Measurements from ENCODE around the gene METTL2A.
"Not testable (repeated sequence)": the region's sequence is repeated elsewhere in the genome, so short reads cannot be mapped to it uniquely, and the experiment has no call there.

The METTL2A gene

GRCh38 chr17:62423647-62424461 is at the start of gene METTL2A:
Gene METTL2A (plus strand): TSS chr17:62423897. CDS start chr17:62423903, 6 bp downstream.
- peak; percentile 88 to 90 for DNase-seq

- DNase-seq = no peak
Measured at GRCh38 chr17:62380253-62380652, 43.4 kb upstream of the METTL2A start, which contains the start of gene EFCAB3. Gene EFCAB3 (plus strand): TSS chr17:62380553. CDS start chr17:62382980, 2,427 bp downstream.

DNA sequence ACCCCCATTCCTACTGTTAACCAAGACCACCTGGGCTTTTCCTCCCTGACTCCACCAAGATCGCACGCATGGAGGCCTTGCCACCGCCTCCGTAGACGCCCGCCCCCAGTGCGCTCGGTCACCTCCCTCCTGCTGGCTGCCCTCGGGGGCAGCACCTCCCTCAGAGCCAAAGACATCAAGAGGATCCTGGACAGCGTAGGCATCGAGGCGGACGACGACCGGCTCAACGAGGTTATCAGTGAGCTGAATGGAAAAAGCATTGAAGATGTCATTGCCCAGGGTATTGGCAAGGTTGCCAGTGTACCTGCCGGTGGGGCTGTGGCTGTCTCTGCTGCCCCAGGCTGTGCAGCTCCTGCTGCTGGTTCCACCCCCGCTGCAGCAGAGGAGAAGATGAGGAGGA is 42.1 kb upstream of the METTL2A start:
- no peak for DNase-seq

DNA sequence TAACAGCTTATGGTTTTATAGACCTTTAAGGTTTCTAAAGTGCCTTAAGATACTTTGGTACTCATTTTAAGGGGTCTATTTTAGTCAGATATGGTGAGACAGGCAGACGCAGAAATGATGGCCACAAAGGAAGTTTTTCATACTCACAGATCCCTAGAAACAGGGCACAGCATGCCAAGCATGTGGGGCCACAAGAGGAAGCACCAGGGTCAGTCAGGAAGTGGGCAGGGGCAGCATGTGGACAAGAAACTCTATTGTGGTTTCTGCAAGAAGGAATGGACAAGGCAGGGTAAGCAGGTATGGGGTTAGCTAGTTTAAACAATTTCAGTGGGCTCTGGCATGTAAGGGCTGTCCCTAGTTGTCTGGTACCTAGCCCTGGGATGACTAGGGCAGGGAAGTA is 34.8 kb upstream of the METTL2A start:
- no peak for DNase-seq

DNA sequence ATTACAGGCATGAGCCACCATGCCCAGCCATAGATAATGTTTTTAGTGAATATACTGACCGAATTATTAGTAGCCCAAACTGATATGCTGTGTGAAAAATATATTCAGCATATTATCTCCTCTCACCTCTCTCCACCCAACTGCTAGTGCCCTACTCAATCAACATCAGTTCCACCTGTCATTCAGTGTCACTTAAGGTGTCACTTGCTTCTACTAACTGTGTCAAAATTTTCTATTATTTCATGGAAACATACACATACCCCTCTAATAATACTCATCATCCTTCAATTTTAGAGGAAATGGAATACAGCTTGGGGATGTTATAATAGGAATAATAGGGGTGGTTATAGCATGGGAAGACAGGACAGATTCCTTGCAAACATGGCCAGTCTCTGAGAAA is 30.8 kb upstream of the METTL2A start:
- DNase-seq = no peak

DNA sequence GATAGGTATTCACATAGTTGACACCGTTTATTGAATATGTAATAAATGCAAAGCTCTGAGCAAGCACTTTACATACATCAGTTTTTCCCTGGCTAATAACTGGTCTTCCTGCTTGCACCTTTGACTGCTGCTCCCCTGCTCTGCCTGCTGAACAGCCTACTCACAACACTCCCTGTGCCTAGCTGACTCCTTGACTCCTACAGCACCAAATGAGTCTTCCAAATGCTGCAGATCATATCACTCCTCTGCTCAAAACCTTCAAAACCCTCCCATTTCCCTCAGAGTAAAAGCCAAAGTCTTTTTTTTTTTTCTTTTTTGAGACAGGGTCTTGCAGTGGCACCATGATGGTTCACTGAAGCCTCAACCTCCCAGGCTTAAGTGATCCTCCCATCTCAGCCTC is 24.8 kb upstream of the METTL2A start:
- DNase-seq = no peak

DNA sequence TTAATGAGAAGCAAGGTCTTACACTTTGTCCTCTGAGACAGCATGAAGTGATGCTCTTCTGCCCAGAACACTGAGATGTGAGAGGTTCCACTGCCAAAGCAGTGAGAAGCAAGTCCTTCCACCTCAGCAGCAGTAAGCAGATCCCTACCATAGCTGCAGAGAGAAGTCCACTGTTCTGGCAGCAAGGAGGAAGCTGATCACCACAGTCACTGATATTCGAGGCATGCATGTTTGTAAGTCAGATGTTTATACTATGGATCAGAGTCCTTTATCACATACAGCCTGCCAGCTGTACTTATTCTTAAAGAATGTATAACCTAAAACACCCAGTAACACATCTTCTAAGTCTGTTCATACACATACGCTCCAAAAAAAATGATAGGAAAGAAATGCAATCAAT is 18.2 kb upstream of the METTL2A start:
- no peak for DNase-seq

- DNase-seq = not testable (repeated sequence)
Measured at GRCh38 chr17:62413090-62413489, 10.6 kb upstream of the METTL2A start.

DNA sequence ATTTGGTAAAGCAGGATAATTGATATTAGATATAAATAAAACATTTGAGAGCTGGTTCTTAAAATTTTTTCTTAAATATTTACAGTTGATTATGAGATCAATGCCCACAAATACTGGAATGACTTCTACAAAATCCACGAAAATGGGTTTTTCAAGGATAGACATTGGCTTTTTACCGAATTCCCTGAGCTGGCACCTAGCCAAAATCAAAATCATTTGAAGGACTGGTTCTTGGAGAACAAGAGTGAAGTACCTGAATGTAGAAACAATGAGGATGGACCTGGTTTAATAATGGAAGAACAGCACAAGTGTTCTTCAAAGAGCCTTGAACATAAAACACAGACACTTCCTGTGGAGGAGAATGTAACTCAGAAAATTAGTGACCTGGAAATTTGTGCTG is 2.5 kb downstream of the METTL2A start:
- not testable (repeated sequence) for DNase-seq

GRCh38 chr17:62435251-62435650 is 11.6 kb downstream of the METTL2A start:
- DNase-seq = not testable (repeated sequence)

DNA sequence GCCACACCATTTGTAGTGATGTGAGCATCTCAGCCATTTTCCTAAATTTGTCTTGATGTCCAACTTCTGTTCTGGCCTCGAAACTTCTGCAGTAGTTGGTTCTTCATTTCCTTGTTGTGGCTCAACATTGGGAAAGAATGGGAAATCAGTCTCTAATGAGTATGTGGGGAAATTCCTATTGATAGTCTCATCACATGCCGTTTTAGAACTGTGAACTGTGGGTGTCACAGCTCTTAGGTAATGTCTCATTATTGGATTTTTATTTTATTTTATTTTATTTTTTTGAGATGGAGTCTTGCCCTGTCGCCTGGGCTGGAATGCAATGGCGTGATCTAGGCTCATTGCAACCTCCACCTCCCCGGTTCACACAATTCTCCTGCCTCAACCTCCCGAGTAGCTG is 17.5 kb downstream of the METTL2A start:
- DNase-seq = not testable (repeated sequence)

DNA sequence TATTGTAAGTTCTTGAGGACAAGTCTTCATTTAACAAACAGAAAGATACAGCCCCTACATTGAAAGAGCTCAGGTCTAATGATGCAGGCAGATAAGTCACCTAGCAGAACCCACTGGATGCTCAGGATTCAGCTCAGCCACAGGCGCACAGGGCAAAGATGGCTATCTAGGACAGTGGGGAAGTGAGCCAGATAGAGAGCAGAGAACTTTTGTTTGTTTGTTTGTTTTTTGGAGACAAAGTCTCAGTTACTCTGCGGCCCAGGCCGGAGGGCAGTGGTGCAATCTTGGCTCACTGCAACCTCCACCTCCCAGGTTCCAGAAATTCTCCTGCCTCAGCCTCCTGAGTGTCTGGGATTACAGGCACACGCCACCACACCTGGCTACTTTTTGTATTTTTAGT is 20.4 kb downstream of the METTL2A start:
- no peak for DNase-seq

DNA sequence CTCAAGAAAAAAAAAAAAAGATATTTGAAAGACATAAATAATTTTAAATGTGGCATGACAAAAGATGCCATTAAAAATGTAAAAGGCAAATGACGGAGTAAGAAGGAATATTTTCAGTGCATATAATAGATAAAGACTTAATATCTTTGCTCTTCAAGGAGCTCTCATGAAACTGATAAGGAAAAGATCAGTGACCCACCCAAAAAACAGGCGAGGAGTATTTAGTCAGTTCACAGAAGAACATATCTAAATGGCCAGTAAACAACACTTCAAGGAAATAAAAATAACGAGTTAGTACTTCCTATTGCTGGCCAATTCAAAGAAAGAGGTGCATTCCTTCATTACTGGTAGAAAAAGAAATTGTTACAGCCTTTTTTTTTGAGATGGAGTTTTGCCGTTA is 22.1 kb downstream of the METTL2A start:
- not testable (repeated sequence) for DNase-seq

GRCh38 chr17:62452195-62452594 is 28.5 kb downstream of the METTL2A start:
- not testable (repeated sequence) for DNase-seq

GRCh38 chr17:62453041-62453440 is 29.3 kb downstream of the METTL2A start:
- DNase-seq = not testable (repeated sequence)

- DNase-seq = not testable (repeated sequence)
Measured at GRCh38 chr17:62453656-62454055, 30.0 kb downstream of the METTL2A start.

DNA sequence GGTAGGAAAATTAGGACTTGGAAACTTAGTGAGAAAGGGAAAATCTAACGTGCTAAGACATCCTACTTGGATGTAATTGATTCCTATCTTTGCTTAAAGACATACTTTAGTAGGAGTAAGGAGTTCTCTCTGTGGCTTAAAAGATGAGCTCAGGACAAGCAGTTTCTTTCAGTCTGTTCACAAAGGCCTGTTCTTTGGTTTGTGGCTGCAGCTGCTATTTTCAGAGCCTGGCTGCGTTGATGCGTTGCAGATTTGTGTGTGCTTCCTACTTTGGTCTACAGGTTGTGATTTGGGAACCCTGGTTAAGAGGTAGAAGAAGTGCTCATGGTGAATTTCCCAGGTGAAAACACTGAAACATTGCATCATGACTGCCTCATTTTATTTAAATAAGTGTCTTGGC is 30.4 kb downstream of the METTL2A start:
- not testable (repeated sequence) for DNase-seq

GRCh38 chr17:62456016-62456415 is 32.3 kb downstream of the METTL2A start:
- no peak for DNase-seq

GRCh38 chr17:62458483-62458882 is 34.8 kb downstream of the METTL2A start:
- DNase-seq = not testable (repeated sequence)

- not testable (repeated sequence) for DNase-seq
Measured at GRCh38 chr17:62464422-62464821, 40.7 kb downstream of the METTL2A start.

DNA sequence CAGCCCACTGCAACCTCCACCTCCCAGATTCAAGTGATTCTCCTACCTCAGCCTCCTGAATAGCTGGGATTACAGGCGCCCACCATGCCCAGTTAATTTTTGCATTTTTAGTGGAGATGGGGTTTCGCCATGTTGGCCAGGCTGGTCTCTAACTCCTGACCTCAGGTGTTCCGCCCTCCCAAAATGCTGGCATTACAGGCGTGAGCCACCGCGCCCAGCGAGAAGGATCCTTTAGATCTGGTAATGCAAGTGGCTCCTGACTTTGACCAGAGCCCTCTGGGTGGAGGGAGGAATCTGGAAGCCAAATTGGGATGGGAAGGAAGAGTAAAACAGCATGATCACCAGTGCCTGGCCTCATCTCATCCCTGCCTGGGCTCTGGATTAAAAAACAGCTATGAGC is 41.6 kb downstream of the METTL2A start:
- DNase-seq = not testable (repeated sequence)

- DNase-seq = peak; percentile 71 to 72
Measured at GRCh38 chr17:62470666-62471379, 47.1 kb downstream of the METTL2A start.

DNA sequence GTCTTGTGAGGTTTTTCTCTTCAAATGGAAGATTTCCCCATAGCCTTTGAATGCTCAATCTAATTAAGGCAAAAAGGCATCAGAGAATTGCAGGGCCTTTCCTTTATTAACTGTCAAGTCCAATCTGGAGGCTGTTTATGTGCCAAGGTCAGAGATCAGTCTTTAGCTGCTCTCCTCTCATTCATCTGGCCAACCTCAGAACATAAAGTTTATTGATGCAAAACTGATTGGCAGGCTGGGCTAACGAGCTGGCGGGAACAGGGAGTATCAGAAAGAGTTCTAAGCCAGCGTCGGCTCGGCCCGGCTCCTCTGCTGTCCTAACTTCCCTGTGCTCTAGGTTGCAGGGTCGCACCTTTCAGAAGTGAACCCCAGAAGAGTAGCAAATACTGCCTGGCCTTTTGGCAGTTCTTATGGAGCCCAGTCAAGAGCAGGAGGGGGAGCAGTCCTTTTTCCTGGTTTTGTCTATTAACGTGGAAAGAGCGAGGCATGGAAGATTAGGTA is 47.7 kb downstream of the METTL2A start:
- DNase-seq = not testable (repeated sequence)

Measured in stimulated activated CD4-positive, alpha-beta T cell treated with anti-CD3 and anti-CD28 coated beads, Interleukin-2, amount 100 ng/mL, for 24 hours (primary cell).